GM23338 (cell line): ENCODE data around the gene DLX3. TPM values are rescaled to one million over a fixed set of nuclear protein-coding genes. Genes with fewer than 3 reads are reported as not detected.
A peak's percentile ranks its signal among the peaks of the same experiment; 100 is the strongest.

ENCODE experiments used
- ATAC-seq: fragments of 200-7000 bp; cut with Tn5 transposase; 3 replicates; pipeline ENCODE4 v1.9.1; 2020
- DNase-seq: peaks from one replicate; pipeline ENCODE4 v3.0.0-alpha.2; 2015; ENCODE audit warnings: low spot score
- H2AFZ ChIP-seq: fragments of 200-600 bp; sonication (generic); 2 replicates; pipeline ENCODE4 v1.8.0; 2016; ENCODE audit warnings: antibody characterized with exemption, mild to moderate bottlenecking, moderate library complexity
- H3F3A ChIP-seq: fragments of 200-600 bp; sonication (generic); replicated peaks from 2 replicates; pipeline ENCODE4 v1.8.0; 2017; ENCODE audit warnings: antibody characterized with exemption, mixed run types, low read depth
- H3K27ac ChIP-seq: fragments of 200-600 bp; sonication (generic); 2 replicates; pipeline ENCODE4 v1.6.1; 2016; ENCODE audit warnings: low read depth
- H3K27me3 ChIP-seq: fragments of 200-600 bp; sonication (generic); 2 replicates; pipeline ENCODE4 v1.8.0; 2016; ENCODE audit warnings: mild to moderate bottlenecking, mixed run types, moderate library complexity; ENCODE audit not compliant: insufficient read depth
- H3K36me3 ChIP-seq: fragments of 200-600 bp; sonication (generic); 2 replicates; pipeline ENCODE4 v1.8.0; 2016; ENCODE audit warnings: mild to moderate bottlenecking; ENCODE audit not compliant: insufficient read depth
- H3K4me1 ChIP-seq: fragments of 200-600 bp; sonication (generic); 2 replicates; pipeline ENCODE4 v1.8.0; 2016; ENCODE audit warnings: mild to moderate bottlenecking, moderate library complexity; ENCODE audit not compliant: insufficient read depth
- H3K4me2 ChIP-seq: fragments of 200-600 bp; sonication (generic); 2 replicates; pipeline ENCODE4 v1.7.1; 2017; ENCODE audit warnings: mixed run types
- H3K4me3 ChIP-seq: fragments of 200-600 bp; sonication (generic); 2 replicates; pipeline ENCODE4 v1.6.1; 2016; ENCODE audit warnings: mixed run types
- H3K79me2 ChIP-seq: fragments of 200-600 bp; sonication (generic); replicated peaks from 2 replicates; pipeline ENCODE4 v1.8.0; 2017; ENCODE audit warnings: mild to moderate bottlenecking; ENCODE audit not compliant: insufficient read depth
- H3K9me2 ChIP-seq: fragments of 200-600 bp; sonication (generic); 2 replicates; pipeline ENCODE4 v1.8.0; 2017; ENCODE audit not compliant: insufficient read depth
- H4K20me1 ChIP-seq: fragments of 200-600 bp; sonication (generic); replicated peaks from 2 replicates; pipeline ENCODE4 v1.8.0; 2017; ENCODE audit warnings: mild to moderate bottlenecking; ENCODE audit not compliant: insufficient read depth
- H3K27ac Mint-ChIP-seq: 2 replicates; pipeline ENCODE4 v1.8.0; 2020; ENCODE audit warnings: inconsistent platforms, mild to moderate bottlenecking, moderate library complexity, mixed read lengths
- H3K27me3 Mint-ChIP-seq: 3 replicates; pipeline ENCODE4 v1.8.0; 2022; ENCODE audit warnings: low read depth, mild to moderate bottlenecking, moderate library complexity, mixed read lengths, inconsistent platforms; ENCODE audit not compliant: insufficient read depth, poor library complexity
- H3K36me3 Mint-ChIP-seq: 3 replicates; pipeline ENCODE4 v1.8.0; 2021; ENCODE audit warnings: low read depth, mild to moderate bottlenecking, inconsistent platforms, moderate library complexity, mixed read lengths
- H3K4me1 Mint-ChIP-seq: 3 replicates; pipeline ENCODE4 v1.8.0; 2020; ENCODE audit warnings: mild to moderate bottlenecking, inconsistent platforms, mixed read lengths
- H3K4me3 Mint-ChIP-seq: 3 replicates; pipeline ENCODE4 v1.8.0; 2021; ENCODE audit warnings: moderate library complexity, mild to moderate bottlenecking, inconsistent platforms, mixed read lengths
- H3K9me3 Mint-ChIP-seq: 3 replicates; pipeline ENCODE4 v1.8.0; 2020; ENCODE audit warnings: moderate library complexity, mild to moderate bottlenecking, inconsistent platforms, mixed read lengths
- CREB1 ChIP-seq: fragments of 250-450 bp; sonication (Bioruptor Pico); IDR thresholded peaks from 2 replicates; pipeline ENCODE4 v1.5.0; 2020; ENCODE audit warnings: low read depth, mild to moderate bottlenecking, moderate library complexity
- CTCF ChIP-seq, 2 experiments: fragments of 200-600 bp in 1 of 2; sonication (generic) in 1 of 2; conservative IDR thresholded peaks; 2 replicates each; pipeline versions ENCODE4 v1.5.1 to v1.6.1; 2016 to 2017; ENCODE audit warnings: antibody characterized with exemption in 2 of 2, low read depth in 2 of 2, mild to moderate bottlenecking in 2 of 2, moderate library complexity in 1 of 2
- EZH2 ChIP-seq: fragments of 200-600 bp; sonication (generic); IDR thresholded peaks from one replicate; pipeline ENCODE4 v1.8.0; 2017; ENCODE audit warnings: antibody characterized with exemption, mild to moderate bottlenecking, low read depth; ENCODE audit not compliant: unreplicated experiment
- EZH2phosphoT487 ChIP-seq: fragments of 200-600 bp; sonication (generic); IDR thresholded peaks from one replicate; pipeline ENCODE4 v1.8.1; 2018; ENCODE audit warnings: antibody characterized with exemption; ENCODE audit not compliant: unreplicated experiment
- JUNB ChIP-seq: IDR thresholded peaks from one replicate; pipeline ENCODE4 v1.6.1; 2016; ENCODE audit warnings: antibody characterized with exemption; ENCODE audit not compliant: unreplicated experiment
- ZNF331 ChIP-seq: fragments of 250-450 bp; sonication (Bioruptor Pico); IDR thresholded peaks from 2 replicates; pipeline ENCODE4 v1.5.0; 2020; ENCODE audit warnings: low read depth, mild to moderate bottlenecking, moderate library complexity
- polyA plus RNA-seq: library from polyadenylated mRNA; unstranded; fragments of >200 nt; fragmentation: Nextera tagmentation; extraction: Ambion mirVana; gene quantifications from 2 replicates; pipeline ENCODE4 v1.2.1, GENCODE V29; 2016
- total RNA-seq: library from RNA; depleted of rRNA; stranded (reverse); fragments of >200 nt; shearing (Covaris generic); gene quantifications from 2 replicates; pipeline ENCODE4 v1.2.3, GENCODE V29; 2014
- TF ChIP-seq, protein P1 (sequence below): IDR thresholded peaks from 2 replicates; pipeline ENCODE4 v1.6.1; 2016; ENCODE audit warnings: antibody characterized with exemption

DLX3 gene
- total and polyA plus RNA-seq, 2 experiments from 2014 or later = 0.14 to 0.27 TPM

- H3K4me1 ChIP-seq = peaks cover 42% of the 10 kb centered on the region
- Mint-ChIP-seq H3K27ac (no peak overlapping the region), H3K4me3 (peak overlapping the region; percentile 65), H3K4me1 (peaks cover 45% of the 10 kb centered on the region), H3K9me3 (no peaks in the 10 kb centered on the region; the same call in 1 of the 3 replicates), H3K27me3 (peaks cover 94% of the 10 kb centered on the region), H3K36me3 (no peaks in the 10 kb centered on the region; the same call in 2 of the 3 replicates)
- H3K27me3 ChIP-seq = peaks cover 99% of the 10 kb centered on the region
- H3F3A ChIP-seq = peaks cover 11% of the 10 kb centered on the region
- H3K36me3 ChIP-seq = no peaks in the 10 kb centered on the region
- peak overlapping the region; percentile 53 for H3K4me3 ChIP-seq
- no peaks in the 10 kb centered on the region for H3K9me2 ChIP-seq
- H3K27ac ChIP-seq = no peak overlapping the region
- no peaks in the 10 kb centered on the region for H3K79me2 ChIP-seq
- peaks cover 27% of the 10 kb centered on the region for H4K20me1 ChIP-seq
- H2AFZ ChIP-seq = no peak overlapping the region
- TF ChIP-seq CREB1 (CRISPR knock-in tag) (no peak), EZH2 (no peak), JUNB (no peak), CTCF (conservative IDR thresholded peaks at IDR 0.05; ENCODE audit: low read depth in 2 of 2) (no peak), ZNF331 (CRISPR knock-in tag) (no peak), EZH2phosphoT487 (no peak)
- TF ChIP-seq, protein P1, sequence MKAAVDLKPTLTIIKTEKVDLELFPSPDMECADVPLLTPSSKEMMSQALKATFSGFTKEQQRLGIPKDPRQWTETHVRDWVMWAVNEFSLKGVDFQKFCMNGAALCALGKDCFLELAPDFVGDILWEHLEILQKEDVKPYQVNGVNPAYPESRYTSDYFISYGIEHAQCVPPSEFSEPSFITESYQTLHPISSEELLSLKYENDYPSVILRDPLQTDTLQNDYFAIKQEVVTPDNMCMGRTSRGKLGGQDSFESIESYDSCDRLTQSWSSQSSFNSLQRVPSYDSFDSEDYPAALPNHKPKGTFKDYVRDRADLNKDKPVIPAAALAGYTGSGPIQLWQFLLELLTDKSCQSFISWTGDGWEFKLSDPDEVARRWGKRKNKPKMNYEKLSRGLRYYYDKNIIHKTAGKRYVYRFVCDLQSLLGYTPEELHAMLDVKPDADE = no peak
- H3K4me2 ChIP-seq = peak overlapping the region; percentile 79
- ATAC-seq (no peak), DNase-seq (peak; percentile 65)
Observed at GRCh38 chr17:49965524-49965909, 29.5 kb downstream of the DLX3 start.

- H3K4me3 Mint-ChIP-seq = peak overlapping the region; percentile 65
- TF ChIP-seq CREB1 (CRISPR knock-in tag) (0 out of 2 replicates have a peak, but pooled peaks have one; percentile 9), EZH2 (peak; percentile 98)
- TF ChIP-seq, protein P1 = no peak
- no peaks in the 10 kb centered on the region; the same call in 1 of the 3 replicates for H3K9me3 Mint-ChIP-seq
- no peaks in the 10 kb centered on the region for H3K36me3 Mint-ChIP-seq
- peaks cover 89% of the 10 kb centered on the region for H3K27me3 Mint-ChIP-seq
- Histone ChIP-seq H4K20me1 (peaks cover 26% of the 10 kb centered on the region), H3K4me3 (peak overlapping the region; percentile 53), H3K4me1 (peaks cover 42% of the 10 kb centered on the region), H3K27me3 (peaks cover 93% of the 10 kb centered on the region), H2AFZ (no peak overlapping the region), H3K79me2 (no peaks in the 10 kb centered on the region), H3K9me2 (no peaks in the 10 kb centered on the region), H3F3A (peaks cover 11% of the 10 kb centered on the region), H3K4me2 (peak overlapping the region; percentile 79), H3K27ac (no peak overlapping the region), H3K36me3 (no peaks in the 10 kb centered on the region)
- DNase-seq = peak; percentile 84
- H3K4me1 Mint-ChIP-seq = peaks cover 40% of the 10 kb centered on the region
- ATAC-seq = peak; percentile 46
- H3K27ac Mint-ChIP-seq = no peak overlapping the region
Observed at GRCh38 chr17:49964769-49965523, 30.1 kb downstream of the DLX3 start.
